ENCODE results near the gene FAM20B. TPM values are rescaled to one million over a fixed set of nuclear protein-coding genes. Genes with fewer than 3 reads are reported as not detected.
A peak's percentile ranks its signal among the peaks of the same experiment; 100 is the strongest.

Gene FAM20B
- total and polyA plus RNA-seq, 7 donors, result 22.5 to 55.2 (median 48.3) TPM

GRCh38 chr1:179115181-179115580 lies 89.5 kb downstream of the FAM20B start:
- no peaks in the 10 kb centered on the region for H3K9me3 ChIP-seq
- 90 to 94% (median 93%) methylated on average over 3 of the region's 3 CpGs for WGBS, 3 donors

GRCh38 chr1:179119513-179119912 lies 93.8 kb downstream of the FAM20B start:
- Histone ChIP-seq H3K27ac (no peak overlapping the region), H3K36me3 (ENCODE audit: insufficient read depth in 1 of 2, low read depth in 1 of 2) (peaks cover 11 to 65% of the 10 kb centered on the region in 2 donors), H3K9me3 (no peaks in the 10 kb centered on the region), H3K27me3 (ENCODE audit: insufficient read depth in 3 of 3, low read length in 2 of 3) (no peaks in the 10 kb centered on the region), H3K4me1 (no peaks in the 10 kb centered on the region), H3K4me3 (no peak overlapping the region)
- intact Hi-C loops (cut with DNase I), result no loop called here
- no peak for DNase-seq
- ATAC-seq, result no peak
- TF ChIP-seq CTCF (IDR thresholded peaks at IDR 0.05), result no peak

More at GRCh38 chr1:179115181-179115580, 89.5 kb downstream of the FAM20B start:
- peaks cover 11 to 71% of the 10 kb centered on the region in 2 donors for H3K36me3 ChIP-seq (ENCODE audit: insufficient read depth in 1 of 2, low read depth in 1 of 2)
- no peaks in the 10 kb centered on the region for H3K27me3 ChIP-seq (ENCODE audit: insufficient read depth in 3 of 3, low read length in 2 of 3)
- ATAC-seq, result no peak
- H3K27ac ChIP-seq, result no peak overlapping the region
- intact Hi-C loops (cut with DNase I), result no loop called here
- no peak for TF ChIP-seq CTCF (IDR thresholded peaks at IDR 0.05)
- no peak overlapping the region for H3K4me3 ChIP-seq
- no peaks in the 10 kb centered on the region for H3K4me1 ChIP-seq
- no peak for DNase-seq

GRCh38 chr1:179120736-179121135 lies 95.0 kb downstream of the FAM20B start:
- no peak overlapping the region for H3K4me3 ChIP-seq
- no peaks in the 10 kb centered on the region for H3K27me3 ChIP-seq (ENCODE audit: insufficient read depth in 3 of 3, low read length in 2 of 3)
- H3K4me1 ChIP-seq, result no peaks in the 10 kb centered on the region
- H3K36me3 ChIP-seq (ENCODE audit: insufficient read depth in 1 of 2, low read depth in 1 of 2), result peaks cover 11 to 64% of the 10 kb centered on the region in 2 donors
- H3K9me3 ChIP-seq, result no peaks in the 10 kb centered on the region
- no peak overlapping the region for H3K27ac ChIP-seq
- intact Hi-C loops (cut with DNase I), result loop anchor here (2.0 to 10.0 kb wide), 3 partner anchors 72 to 174 kb away; partner anchors contain the start of gene SOAT1 (in 1 of the 2)
- no peak for DNase-seq
- 88 to 92% (median 90%) methylated on average over 2 of the region's 2 CpGs for WGBS, 3 donors
- no peak for ATAC-seq
- TF ChIP-seq CTCF (IDR thresholded peaks at IDR 0.05), result no peak

GRCh38 chr1:179121159-179121938 lies 95.7 kb downstream of the FAM20B start:
- Histone ChIP-seq H3K4me3 (no peak overlapping the region), H3K36me3 (ENCODE audit: insufficient read depth in 1 of 2, low read depth in 1 of 2) (peaks cover 13 to 62% of the 10 kb centered on the region in 2 donors), H3K9me3 (no peaks in the 10 kb centered on the region), H3K27me3 (ENCODE audit: insufficient read depth in 3 of 3, low read length in 2 of 3) (no peaks in the 10 kb centered on the region), H3K4me1 (no peaks in the 10 kb centered on the region), H3K27ac (no peak overlapping the region)
- 84 to 88% (median 86%) methylated on average over 7 of the region's 7 CpGs for WGBS, 3 donors
- TF ChIP-seq CTCF (IDR thresholded peaks at IDR 0.05), result peak; percentile 62
- peak in 2 of 4 donors; percentile 53 to 79 for ATAC-seq
- intact Hi-C loops (cut with DNase I), result loop anchor here (2.0 to 10.0 kb wide), 3 partner anchors 71 to 173 kb away; partner anchors contain the start of gene SOAT1 (in 1 of the 2)
- no peak for DNase-seq
